GM21423 (cell line): ENCODE data around the gene MMEL1.
"Not testable (repeated sequence)": the region's sequence is repeated elsewhere in the genome, so short reads cannot be mapped to it uniquely, and the experiment has no call there.

Experiments used
- ATAC-seq: cut with Tn5 transposase; IDR thresholded peaks from one replicate; pipeline ENCODE4 v1.9.1; 2021; ENCODE audit warnings: mild to moderate bottlenecking, moderate library complexity; ENCODE audit not compliant: unreplicated experiment

Gene MMEL1

GRCh38 chr1:2558861-2559260 is 74.0 kb downstream of the MMEL1 start:
- ATAC-seq, result no peak

GRCh38 chr1:2558420-2558819 is 74.4 kb downstream of the MMEL1 start:
- no peak for ATAC-seq

GRCh38 chr1:2557482-2558400 is 75.1 kb downstream of the MMEL1 start:
- no peak for ATAC-seq

- ATAC-seq, result peak; percentile 23
Measured at GRCh38 chr1:2556678-2557481, 75.9 kb downstream of the MMEL1 start.

DNA sequence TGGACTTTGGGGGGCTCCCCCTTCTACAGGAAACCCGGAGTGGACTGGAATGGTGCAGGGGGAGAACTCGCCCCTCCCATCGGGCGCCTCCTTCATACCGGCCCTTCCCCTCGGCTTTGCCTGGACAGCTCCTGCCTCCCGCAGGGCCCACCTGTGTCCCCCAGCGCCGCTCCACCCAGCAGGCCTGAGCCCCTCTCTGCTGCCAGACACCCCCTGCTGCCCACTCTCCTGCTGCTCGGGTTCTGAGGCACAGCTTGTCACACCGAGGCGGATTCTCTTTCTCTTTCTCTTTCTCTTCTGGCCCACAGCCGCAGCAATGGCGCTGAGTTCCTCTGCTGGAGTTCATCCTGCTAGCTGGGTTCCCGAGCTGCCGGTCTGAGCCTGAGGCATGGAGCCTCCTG is 76.5 kb downstream of the MMEL1 start, which contains the start of gene TNFRSF14:
TSS of gene TNFRSF14 (plus strand) at position 95 of the 401 bp plus-strand sequence. CDS start at position 389, 294 bp downstream.
- ATAC-seq, result peak; percentile 29

DNA sequence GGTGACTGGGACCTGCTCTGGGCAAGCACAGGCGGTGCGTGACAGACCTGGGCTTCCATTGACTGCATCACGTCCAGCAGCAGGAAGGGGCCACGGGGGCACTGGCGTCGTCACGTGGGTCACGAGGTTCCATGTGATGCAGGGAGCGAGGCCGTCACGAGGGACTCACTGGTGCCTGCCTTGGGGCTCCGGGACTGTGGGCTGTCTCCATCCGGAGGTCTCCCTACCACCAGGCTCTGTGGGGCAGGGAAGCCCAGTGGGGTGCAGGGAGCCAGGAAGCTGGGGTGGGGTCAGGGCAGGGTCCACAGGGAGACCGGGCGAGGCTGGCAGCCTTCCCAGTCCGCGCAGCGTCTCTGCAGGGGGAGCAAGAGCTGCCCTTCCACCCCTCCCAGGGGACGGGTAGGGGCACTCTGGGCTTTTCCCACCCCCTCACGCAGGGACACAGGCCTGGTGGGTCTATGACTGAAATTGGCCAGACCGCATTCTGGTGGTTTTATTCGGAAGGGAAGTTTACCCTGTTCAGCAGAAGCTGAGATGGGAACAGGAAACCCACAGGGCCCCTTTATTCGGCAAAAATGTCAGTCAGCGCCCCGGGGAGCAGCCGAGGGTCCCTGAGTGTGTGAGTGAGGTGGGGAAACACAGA is 77.1 kb downstream of the MMEL1 start:
- peak; percentile 37 for ATAC-seq

DNA sequence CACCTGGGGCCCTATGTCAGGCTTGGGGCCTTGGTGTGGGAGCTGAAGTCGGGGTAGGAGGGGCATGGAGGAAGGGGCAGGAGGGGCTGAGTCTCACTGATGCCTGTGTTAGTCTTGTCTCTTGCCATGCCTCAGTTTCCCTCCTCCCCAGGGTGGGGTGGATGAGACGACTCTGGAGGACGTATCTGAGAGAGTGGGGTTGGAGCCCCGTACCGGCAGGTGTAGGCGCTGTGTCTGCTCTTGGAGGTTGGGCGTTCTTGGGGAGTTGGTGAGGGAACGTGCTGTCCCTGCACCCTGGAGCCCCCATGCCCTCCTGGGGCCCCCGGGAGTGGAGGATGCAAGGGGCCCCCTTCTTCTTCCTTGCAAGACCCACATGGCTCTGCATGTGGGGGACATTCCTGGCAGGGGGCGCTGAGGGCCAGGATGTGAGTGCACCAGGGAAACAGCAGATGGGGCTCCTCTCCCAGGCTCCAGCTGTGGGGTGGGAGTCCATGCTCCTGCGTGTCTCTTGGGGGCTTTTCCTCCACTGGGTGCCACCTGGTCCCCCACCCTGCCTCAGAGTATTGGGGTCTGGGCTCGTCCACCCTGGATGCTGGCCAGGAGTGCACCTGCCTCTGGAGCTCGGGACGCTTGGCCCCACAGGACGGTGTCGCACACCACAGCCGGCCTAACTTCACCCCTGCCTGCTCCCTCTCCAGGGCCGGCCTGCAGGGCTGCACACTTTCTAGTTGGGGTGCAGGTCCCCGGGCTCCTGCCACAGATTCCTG is 78.0 kb downstream of the MMEL1 start:
- ATAC-seq, result no peak

DNA sequence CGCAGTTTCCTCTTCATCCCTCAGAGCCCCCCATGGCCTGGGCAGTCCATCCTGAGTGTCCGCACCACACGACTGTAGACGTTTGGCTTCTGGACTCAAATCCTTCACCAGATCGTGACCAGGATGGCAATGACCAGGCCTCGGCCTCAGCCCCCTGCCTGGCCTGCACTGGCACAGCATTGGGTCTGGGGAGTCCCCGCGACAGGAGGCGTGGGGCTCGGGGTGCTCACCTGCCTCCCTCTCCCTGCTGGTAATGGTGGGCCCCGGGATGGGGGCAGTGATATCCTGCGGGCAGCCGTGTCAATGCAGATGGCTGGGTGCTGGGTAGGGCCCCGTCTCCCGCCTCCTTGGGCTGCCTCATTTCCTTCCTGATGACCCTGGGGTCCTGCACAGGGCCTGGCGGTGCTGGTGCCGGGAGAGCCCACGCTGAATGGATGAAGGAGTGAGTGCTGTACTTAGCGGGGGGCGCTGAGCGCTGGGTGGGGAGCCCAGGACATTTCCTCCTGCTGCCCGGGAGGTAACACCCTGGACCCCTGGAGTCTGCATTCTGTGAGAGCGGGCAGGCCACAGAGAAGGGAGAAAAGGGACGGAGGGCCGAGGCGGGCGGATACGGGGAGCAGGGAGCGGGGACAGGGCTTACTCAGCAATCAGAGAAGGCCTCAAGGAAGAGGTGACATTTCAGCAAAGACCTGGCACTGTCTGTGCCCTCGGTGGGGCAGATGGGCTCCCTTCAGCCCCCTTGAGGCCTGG is 78.8 kb downstream of the MMEL1 start:
- no peak for ATAC-seq

DNA sequence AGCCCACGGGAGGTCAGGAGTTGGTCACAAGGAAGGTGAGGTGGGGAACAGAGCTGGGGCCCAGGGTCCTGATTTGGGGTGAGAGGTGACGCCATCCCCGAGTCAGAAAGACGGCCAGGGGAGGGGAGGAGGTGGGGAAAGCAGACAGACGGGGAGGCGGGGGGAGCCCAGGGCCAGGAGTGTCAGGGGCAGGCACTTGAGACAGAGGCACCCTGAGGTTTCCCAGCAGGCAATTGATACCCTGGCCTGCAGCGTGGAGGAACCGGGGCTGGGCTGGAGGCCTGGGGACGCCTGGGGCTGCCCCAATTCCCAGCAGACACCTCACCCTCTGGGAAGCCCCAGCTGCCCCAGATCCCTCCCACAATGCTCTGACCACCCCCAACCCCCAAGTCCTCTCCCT is 79.7 kb downstream of the MMEL1 start:
- not testable (repeated sequence) for ATAC-seq

DNA sequence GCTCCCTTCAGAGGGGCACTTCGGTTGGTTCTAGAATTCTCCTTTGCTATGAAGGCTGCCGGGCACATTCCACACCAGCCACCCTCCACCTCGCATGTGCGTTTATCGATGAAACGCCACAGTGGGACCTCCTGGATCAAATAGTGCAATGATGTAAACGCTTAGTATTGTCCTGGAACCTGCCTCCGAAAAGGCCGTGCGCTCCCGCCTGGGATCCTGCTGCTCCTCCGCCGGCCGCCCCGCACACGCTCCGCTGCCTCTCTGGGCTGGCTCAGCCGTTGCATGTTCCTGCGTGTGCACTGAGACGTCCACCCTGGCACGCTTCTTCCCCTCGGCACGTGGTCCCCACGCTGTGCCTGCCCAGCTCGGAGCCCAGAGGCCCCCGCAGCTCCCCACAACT is 80.6 kb downstream of the MMEL1 start:
- no peak for ATAC-seq

GRCh38 chr1:2551544-2551943 is 81.3 kb downstream of the MMEL1 start:
- ATAC-seq, result not testable (repeated sequence)

DNA sequence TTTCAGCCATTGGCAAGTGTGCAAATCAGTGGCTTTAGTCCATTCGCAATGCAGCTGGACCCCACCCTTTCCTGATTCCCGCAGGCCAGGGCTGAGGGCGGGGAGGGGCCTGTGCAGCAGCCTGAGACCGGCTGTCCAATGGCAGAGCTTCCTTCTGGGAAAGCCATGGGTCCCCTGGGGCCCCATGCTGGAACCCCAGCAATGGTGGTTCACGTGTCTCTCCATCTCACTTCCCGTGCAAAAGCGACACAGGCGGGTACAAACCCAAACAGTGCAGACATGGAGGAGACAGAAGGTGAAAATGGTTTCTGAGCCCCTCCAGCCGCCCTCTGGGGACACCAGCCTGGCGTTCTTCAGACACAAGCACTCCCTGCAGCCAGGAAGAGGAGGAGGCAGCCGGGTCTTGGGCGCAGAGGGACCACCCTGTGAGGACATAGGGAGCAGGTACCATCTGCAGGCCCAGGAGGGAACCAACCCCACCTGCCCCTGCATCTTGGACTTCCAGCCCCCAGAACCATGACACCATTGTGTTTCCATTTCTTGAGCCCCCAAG is 82.4 kb downstream of the MMEL1 start:
- ATAC-seq, result not testable (repeated sequence)

DNA sequence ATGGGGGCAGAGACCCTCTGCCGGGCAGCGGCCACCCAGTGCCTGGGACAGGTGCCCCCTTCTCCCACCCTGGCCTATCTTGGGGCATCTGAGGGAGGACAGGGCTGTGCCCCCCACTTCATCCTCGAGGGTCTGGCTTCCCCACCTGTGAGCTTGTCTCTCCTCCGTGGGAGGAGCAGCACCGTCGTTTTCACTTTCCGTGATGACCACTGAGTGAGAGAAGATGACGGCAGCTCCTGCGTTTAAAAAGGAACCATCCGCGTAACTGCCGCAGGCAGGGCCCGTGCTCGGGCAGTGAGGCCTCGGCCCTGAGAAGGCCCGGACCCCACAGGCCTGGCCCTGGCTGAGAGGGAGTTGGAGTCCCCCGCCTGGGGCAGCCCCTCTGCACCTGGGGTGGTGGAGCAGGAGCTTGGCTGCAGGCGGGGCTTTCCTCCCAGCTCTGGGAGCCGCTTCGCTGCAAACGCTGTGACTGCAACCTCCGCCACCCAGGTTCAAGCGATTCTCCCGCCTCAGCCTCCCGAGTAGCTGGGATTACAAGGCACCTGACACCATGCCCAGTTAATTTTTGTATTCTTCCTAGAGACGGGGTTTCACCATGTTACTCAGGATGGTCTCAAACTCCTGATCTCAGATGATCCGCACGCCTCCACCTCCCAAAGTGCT is 83.3 kb downstream of the MMEL1 start:
- ATAC-seq, result not testable (repeated sequence)

- peak; percentile 17 for ATAC-seq
Measured at GRCh38 chr1:2548068-2548589, 84.7 kb downstream of the MMEL1 start.

DNA sequence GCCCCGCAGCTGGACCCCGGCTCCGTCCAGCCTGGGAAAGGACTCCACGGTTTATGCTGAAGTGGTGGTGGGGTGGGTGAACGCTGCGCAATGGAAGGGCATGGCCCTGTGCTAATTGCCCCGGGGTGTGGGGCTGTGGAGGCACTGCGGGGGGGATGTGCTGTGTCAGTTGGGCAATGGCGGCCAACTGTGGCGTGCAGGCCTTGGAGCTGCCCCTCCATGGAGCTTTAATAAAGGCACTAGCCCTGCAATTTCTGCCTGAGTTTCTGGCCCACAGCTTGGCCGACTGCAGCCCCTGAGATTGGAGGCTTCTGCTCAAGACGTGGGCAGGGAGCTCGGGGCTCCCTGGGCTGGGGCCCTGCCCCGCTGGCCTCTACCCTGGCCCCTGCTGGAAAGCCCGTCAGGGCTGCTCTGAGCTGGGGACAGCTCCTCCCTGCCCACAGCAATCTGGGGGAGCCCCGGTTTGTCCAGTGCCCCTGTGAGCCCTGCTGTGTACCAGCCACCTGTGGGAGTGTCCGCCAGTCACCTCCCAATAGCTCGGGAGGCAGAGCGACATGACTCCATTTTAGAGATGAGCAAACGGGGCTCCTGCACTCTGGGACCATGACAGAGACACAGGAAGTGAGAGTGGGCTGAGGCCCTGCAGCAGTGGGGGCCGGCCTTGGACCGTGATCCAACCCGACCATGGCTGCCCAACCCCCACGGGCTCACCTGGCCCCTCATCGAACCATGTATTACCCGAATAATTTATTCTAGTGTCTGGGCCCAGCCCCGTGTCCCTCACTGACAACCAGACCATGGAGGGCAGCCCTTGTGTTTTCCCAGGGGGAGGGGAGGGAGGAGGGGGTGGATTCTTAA is 85.4 kb downstream of the MMEL1 start:
- peak; percentile 18 for ATAC-seq

- ATAC-seq, result peak; percentile 31
Measured at GRCh38 chr1:2546515-2547209, 86.2 kb downstream of the MMEL1 start.
